GM13976 (cell line): ENCODE data around the gene CNPY1.
A peak's percentile ranks its signal among the peaks of the same experiment; 100 is the strongest.

Experiments
- DNase-seq: peaks from one replicate; pipeline ENCODE4 v3.0.0; 2012; ENCODE audit warnings: low spot score
- CTCF ChIP-seq: IDR thresholded peaks from 2 replicates; pipeline ENCODE4 v1.5.1; 2012; ENCODE audit warnings: borderline replicate concordance, mild to moderate bottlenecking; ENCODE audit not compliant: insufficient read depth; ENCODE audit errors: extremely low read depth, missing control alignments, control extremely low read depth
- in situ Hi-C: fragments of 300-500 bp; cut with MboI; formaldehyde crosslinking; loops from one replicate; pipeline ENCODE4 v1.12.0; 2022; ENCODE audit warnings: low sequenced_read_pairs, mixed read lengths, inconsistent platforms; ENCODE audit not compliant: unreplicated experiment

The CNPY1 gene

DNA sequence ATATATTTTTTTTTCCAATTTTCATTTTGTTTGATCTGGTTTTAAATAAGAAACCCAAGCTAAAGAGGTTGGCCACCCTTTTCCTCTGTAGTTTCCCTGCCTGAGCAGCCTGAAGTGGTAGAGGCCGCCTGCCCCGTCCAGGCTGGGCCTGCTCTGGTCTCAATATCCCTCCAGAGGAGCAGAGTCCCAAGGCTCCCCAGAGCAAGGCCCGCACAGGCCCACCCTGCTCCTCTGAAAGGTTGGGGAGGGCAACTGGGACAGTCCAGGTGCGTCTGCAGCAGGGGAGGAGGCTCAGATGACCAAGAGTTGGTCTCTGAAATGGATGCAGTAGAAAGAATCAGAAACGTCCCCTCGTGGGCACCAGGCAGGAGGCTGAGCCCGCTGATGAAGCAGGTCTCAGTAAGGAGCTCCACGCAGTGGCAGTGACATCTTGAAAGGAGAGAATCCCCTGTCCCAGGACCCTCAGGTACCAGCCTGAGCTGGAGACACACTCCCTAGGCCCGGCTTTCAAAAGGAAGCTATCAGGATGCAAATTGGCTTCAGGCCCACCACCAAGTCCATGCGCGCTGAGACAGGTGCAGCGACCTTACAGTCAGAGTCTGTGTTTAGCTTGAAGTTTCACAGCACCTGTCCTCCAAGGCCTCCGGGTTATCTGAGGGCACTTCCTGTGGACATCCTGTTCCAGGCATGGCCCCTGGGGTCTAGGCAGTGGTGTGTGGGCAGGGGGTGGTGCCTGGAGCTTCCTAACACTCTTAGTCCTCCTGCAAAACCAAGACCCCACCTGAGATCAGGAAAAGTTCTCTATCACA lies 50.7 kb downstream of the CNPY1 start:
- no peak for TF ChIP-seq CTCF
- no peak for DNase-seq
- in situ Hi-C loops = no loop called here

- in situ Hi-C loops = no loop called here
- no peak for TF ChIP-seq CTCF
- DNase-seq = no peak
Observed at GRCh38 chr7:155494551-155494950, 51.8 kb downstream of the CNPY1 start.

DNA sequence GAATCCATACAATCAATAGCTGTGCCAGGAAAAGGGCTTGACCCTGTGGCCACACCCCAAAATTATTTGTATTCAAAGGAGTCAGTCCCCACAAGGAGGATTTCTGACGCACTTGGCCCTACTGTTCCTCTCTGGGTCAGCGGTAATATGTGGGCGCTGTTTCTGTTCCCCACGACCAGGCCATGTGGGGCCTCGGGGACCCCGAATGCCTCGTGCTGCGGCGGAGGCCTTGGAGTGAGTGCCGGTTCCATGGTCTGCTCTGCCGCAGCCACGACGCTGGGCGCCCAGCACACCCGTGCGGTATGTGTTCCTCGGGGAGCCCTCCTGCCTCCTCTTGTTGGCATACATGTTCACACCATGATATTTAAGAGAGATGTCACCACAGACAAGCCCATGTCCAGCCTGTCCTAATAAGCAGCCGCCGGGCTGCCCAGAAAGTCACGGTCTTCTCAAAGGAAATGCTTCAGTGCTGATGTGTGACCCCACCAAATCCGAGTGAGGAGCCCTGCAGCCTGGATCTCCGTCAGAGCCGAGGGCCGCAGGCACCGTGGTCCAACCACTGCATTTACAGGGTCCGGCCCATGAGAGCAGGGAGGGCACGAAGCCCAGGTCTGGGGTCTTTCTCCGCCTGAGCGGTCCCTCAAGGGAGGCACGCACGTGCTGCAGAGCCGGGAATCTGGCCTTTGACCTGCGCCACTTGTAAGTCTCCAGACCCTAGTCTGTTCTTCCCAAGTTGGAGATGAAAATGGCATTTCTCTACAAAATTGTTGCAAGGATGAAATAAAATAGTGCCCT lies 52.4 kb downstream of the CNPY1 start:
- TF ChIP-seq CTCF = no peak
- in situ Hi-C loops = no loop called here
- DNase-seq = no peak

DNA sequence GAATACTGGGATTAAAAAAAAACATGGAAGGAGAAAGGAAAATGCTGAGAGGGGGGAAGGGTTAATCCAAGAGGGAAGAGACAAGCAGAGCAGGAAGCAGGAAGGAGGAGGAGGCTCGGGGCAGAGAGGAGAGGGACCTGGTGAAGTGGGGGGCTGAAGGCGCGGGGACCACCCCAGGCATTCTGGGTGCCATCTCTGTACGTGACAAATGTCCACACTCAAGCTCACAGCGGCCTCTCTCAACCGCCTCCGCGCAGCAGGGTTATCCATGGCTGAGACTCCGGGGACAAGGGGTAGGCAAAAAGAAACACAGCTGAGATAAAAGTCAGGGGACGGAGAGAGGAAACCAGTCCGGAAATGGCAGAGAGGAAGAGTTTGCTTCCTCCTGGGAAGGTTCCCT lies 54.5 kb downstream of the CNPY1 start:
- no peak for TF ChIP-seq CTCF
- DNase-seq = no peak
- in situ Hi-C loops = no loop called here

DNA sequence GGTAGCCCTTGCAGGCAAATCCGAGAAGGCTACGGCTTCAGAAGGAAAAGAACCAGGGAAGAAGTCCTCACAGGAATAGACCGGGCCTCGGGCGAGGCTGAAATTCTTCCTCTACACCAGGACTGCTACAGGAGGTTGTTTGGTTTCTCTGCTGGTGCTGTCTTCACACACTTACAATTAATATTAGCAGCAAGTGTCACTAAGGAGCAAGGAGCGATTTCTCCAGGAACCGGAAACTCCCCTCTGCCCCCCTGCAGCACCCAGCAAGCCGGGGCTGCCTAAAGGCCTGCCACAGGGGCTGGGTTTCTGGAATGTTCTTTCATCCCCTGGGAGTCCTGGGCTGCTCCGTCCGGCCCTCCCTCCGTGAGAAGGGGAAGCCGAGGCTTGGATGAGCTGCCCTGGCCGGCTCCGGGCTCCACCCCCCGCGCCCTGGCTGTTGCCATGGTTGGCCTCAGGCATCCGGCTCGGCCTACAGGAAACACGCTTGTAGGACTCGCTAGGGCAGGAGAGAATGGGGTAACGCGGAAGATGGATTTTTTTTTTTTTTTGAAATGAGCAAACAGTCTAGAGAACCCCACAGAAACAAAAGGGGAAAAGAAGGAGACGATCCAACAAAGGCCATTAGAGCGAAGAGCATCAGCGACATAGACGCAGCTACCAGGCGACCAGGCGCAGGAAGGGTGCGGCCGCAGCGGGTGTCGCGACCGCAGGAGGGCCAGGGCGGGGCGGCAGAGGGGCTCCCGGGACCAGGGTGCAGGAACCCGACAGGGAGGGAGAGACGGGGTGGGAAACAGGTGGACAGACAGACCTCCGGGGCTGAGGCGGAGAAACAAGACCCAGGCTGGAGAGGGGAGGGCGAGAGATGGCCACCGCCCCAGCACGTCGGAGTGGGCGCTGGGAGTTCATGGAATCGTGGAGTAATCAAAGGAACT lies 55.4 kb downstream of the CNPY1 start:
- in situ Hi-C loops = no loop called here
- peak; percentile 75 for DNase-seq
- no peak for TF ChIP-seq CTCF
